A549 (cell line): ENCODE data around the gene HDAC5. TPM values are rescaled to one million over a fixed set of nuclear protein-coding genes. Genes with fewer than 3 reads are reported as not detected.

Experiments used
- ATAC-seq, 2 experiments: fragments of 200-7000 bp in 1 of 2; fragments of >200 bp in 1 of 2; cut with Nextera tagmentation in 1 of 2; cut with Tn5 transposase in 1 of 2; 3 replicates each; pipeline versions ENCODE4 v1.8.0 to v1.9.1; 2018 to 2020; ENCODE audit warnings: mild to moderate bottlenecking in 1 of 2, moderate library complexity in 1 of 2
- CTCF ChIA-PET: fragments of 300-600 bp; sonication (Branson Sonifier 250); formaldehyde crosslinking; extraction: SDS; loops from one replicate; lab custom pipeline; 2021; ENCODE audit warnings: antibody characterized with exemption, inconsistent platforms; lab: Yijun Ruan, JAX
- POLR2A ChIA-PET: fragments of 350-600 bp; formaldehyde crosslinking; extraction: SDS; loops from one replicate; lab custom pipeline; 2021; ENCODE audit warnings: antibody characterized with exemption, inconsistent platforms; lab: Yijun Ruan, JAX
- DNase-seq, 2 experiments: peaks; one replicate each; pipeline versions ENCODE4 v3.0.0 to v3.0.0-alpha.2; 2011 to 2016; ENCODE audit warnings: low read depth in 1 of 2, low spot score in 1 of 2
- FAIRE-seq: peaks from 2 replicates; lab custom pipeline; 2011; peaks lifted over from hg19 to GRCh38; lab: Jason Lieb, UNC
- H3K27ac ChIP-seq, 2 experiments: fragments of >200 bp; sonication (Bioruptor Twin); formaldehyde crosslinking; 3 replicates each; pipeline ENCODE4 v1.5.1; 2016 to 2017
- H3K4me1 ChIP-seq: fragments of >200 bp; sonication (Bioruptor Twin); formaldehyde crosslinking; 3 replicates; pipeline ENCODE4 v1.6.1; 2016
- H3K4me2 ChIP-seq: fragments of >200 bp; sonication (Bioruptor Twin); formaldehyde crosslinking; 3 replicates; pipeline ENCODE4 v1.6.1; 2016
- H3K4me3 ChIP-seq: fragments of >200 bp; sonication (Bioruptor Twin); formaldehyde crosslinking; 3 replicates; pipeline ENCODE4 v1.5.1; 2016
- H3K9me3 ChIP-seq: fragments of >200 bp; sonication (Bioruptor Twin); formaldehyde crosslinking; 3 replicates; pipeline ENCODE4 v1.6.1; 2016
- BCL3 ChIP-seq: fragments of >200 bp; sonication (Bioruptor Twin); formaldehyde crosslinking; IDR thresholded peaks from 3 replicates; pipeline ENCODE4 v1.6.1; 2016
- BHLHE40 ChIP-seq: IDR thresholded peaks from 2 replicates; pipeline ENCODE4 v1.6.1; 2012; ENCODE audit warnings: low read depth, low read length, inconsistent platforms
- CBX2 ChIP-seq: fragments of 200-600 bp; sonication (generic); IDR thresholded peaks from 2 replicates; pipeline ENCODE4 v1.6.1; 2016; ENCODE audit warnings: low read depth, mild to moderate bottlenecking, borderline replicate concordance
- CHD4 ChIP-seq: fragments of 200-600 bp; sonication (generic); IDR thresholded peaks from 2 replicates; pipeline ENCODE4 v1.6.1; 2016; ENCODE audit warnings: antibody characterized with exemption, mild to moderate bottlenecking, borderline replicate concordance
- ESRRA ChIP-seq: fragments of 150-350 bp; IDR thresholded peaks from 2 replicates; pipeline ENCODE4 v1.6.1; 2014; ENCODE audit warnings: mild to moderate bottlenecking, low read length, borderline replicate concordance
- FOSL2 ChIP-seq, 2 experiments: fragments of 450-650 bp in 1 of 2; fragments of >200 bp in 1 of 2; sonication (Bioruptor Twin) in 1 of 2; formaldehyde crosslinking; IDR thresholded peaks; 2 replicates each; pipeline versions ENCODE4 v1.5.0 to v1.6.1; 2016 to 2020; ENCODE audit warnings: mild to moderate bottlenecking in 1 of 2, moderate library complexity in 1 of 2
- GATA3 ChIP-seq: IDR thresholded peaks from 2 replicates; pipeline ENCODE4 v1.6.1; 2012; ENCODE audit warnings: borderline replicate concordance
- HEYL ChIP-seq: fragments of 250-450 bp; sonication (Bioruptor Pico); IDR thresholded peaks from 2 replicates; pipeline ENCODE4 v1.8.0; 2021; ENCODE audit warnings: mild to moderate bottlenecking, moderate library complexity
- HMGXB4 ChIP-seq: fragments of 250-450 bp; sonication (Bioruptor Pico); IDR thresholded peaks from 2 replicates; pipeline ENCODE4 v1.5.0; 2021; ENCODE audit warnings: mild to moderate bottlenecking, moderate library complexity, borderline replicate concordance
- HOXB13 ChIP-seq: fragments of 250-450 bp; sonication (Bioruptor Pico); IDR thresholded peaks from 2 replicates; pipeline ENCODE4 v1.5.0; 2020; ENCODE audit warnings: low read depth, mild to moderate bottlenecking, moderate library complexity
- HOXB5 ChIP-seq: fragments of 250-450 bp; sonication (Bioruptor Pico); IDR thresholded peaks from 2 replicates; pipeline ENCODE4 v1.5.0; 2020; ENCODE audit warnings: mild to moderate bottlenecking, moderate library complexity
- JUN ChIP-seq, 2 experiments: fragments of >200 bp; sonication (Bioruptor Twin); formaldehyde crosslinking; IDR thresholded peaks; 2 replicates in 1 of 2; 3 replicates in 1 of 2; pipeline ENCODE4 v1.6.1; 2016 to 2017
- MAX ChIP-seq: IDR thresholded peaks from 2 replicates; pipeline ENCODE4 v1.6.1; 2012
- MAZ ChIP-seq: fragments of 150-350 bp; IDR thresholded peaks from 2 replicates; pipeline ENCODE4 v1.6.1; 2014; ENCODE audit warnings: antibody characterized with exemption, low read depth, low read length, borderline replicate concordance
- MYC ChIP-seq: IDR thresholded peaks from 2 replicates; pipeline ENCODE4 v1.6.1; 2012; ENCODE audit warnings: mild to moderate bottlenecking, inconsistent platforms, low read length, improper control_type of control experiment, borderline replicate concordance
- NFE2L2 ChIP-seq: fragments of 150-350 bp; conservative IDR thresholded peaks from 2 replicates; pipeline ENCODE4 v1.6.1; 2014; ENCODE audit warnings: low read length
- NR3C1 ChIP-seq: fragments of >200 bp; sonication (Bioruptor Twin); formaldehyde crosslinking; IDR thresholded peaks from 3 replicates; pipeline ENCODE4 v1.6.1; 2017
- POLR2AphosphoS2 ChIP-seq: conservative IDR thresholded peaks from 2 replicates; pipeline ENCODE4 v1.6.1; 2012; ENCODE audit warnings: low read length, improper control_type of control experiment, inconsistent platforms
- RARB ChIP-seq: fragments of 250-450 bp; sonication (Bioruptor Pico); IDR thresholded peaks from 2 replicates; pipeline ENCODE4 v1.8.0; 2021; ENCODE audit warnings: mild to moderate bottlenecking, moderate library complexity
- RCOR1 ChIP-seq: fragments of 150-350 bp; IDR thresholded peaks from 2 replicates; pipeline ENCODE4 v1.6.1; 2014; ENCODE audit warnings: antibody characterized with exemption, low read length, low read depth
- REST ChIP-seq: fragments of 200-600 bp; sonication (generic); IDR thresholded peaks from 2 replicates; pipeline ENCODE4 v1.6.1; 2016; ENCODE audit warnings: antibody characterized with exemption, mild to moderate bottlenecking, moderate library complexity
- RFX5 ChIP-seq: fragments of 450-650 bp; IDR thresholded peaks from 2 replicates; pipeline ENCODE4 v1.7.1; 2014; ENCODE audit warnings: antibody characterized with exemption, mild to moderate bottlenecking, moderate library complexity
- RNF2 ChIP-seq: fragments of 200-600 bp; sonication (generic); IDR thresholded peaks from 2 replicates; pipeline ENCODE4 v1.6.1; 2016; ENCODE audit warnings: low read depth, mild to moderate bottlenecking, antibody characterized with exemption, moderate library complexity, borderline replicate concordance
- SREBF2 ChIP-seq: fragments of 450-650 bp; IDR thresholded peaks from 2 replicates; pipeline ENCODE4 v1.6.1; 2014; ENCODE audit warnings: mild to moderate bottlenecking, moderate library complexity
- TFCP2L1 ChIP-seq: fragments of 250-450 bp; sonication (Bioruptor Pico); IDR thresholded peaks from 2 replicates; pipeline ENCODE4 v1.5.0; 2021; ENCODE audit warnings: mild to moderate bottlenecking
- ZSCAN20 ChIP-seq: fragments of 250-450 bp; sonication (Bioruptor Pico); IDR thresholded peaks from 2 replicates; pipeline ENCODE4 v1.8.0; 2022; ENCODE audit warnings: mild to moderate bottlenecking, moderate library complexity
- WGBS: methylation state at CpG from one replicate; pipeline ENCODE4 v1.1.6; 2017; ENCODE audit errors: missing lambda C conversion rate; 5-methylcytosine and 5-hydroxymethylcytosine counted together
- polyA plus RNA-seq, 4 experiments: library from polyadenylated mRNA; depleted of rRNA in 3 of 4; stranded (reverse); fragments of >200 nt; fragmentation: RNase III in 1 of 4; extraction: RNeasy Plus Mini Kit Qiagen cat#74134 plus additional on column Dnase treatment in 1 of 4; gene quantifications; 2 replicates in 3 of 4; 3 replicates in 1 of 4; pipeline ENCODE4 v1.2.3, GENCODE V29; 2011 to 2017

The HDAC5 gene
- polyA plus RNA-seq, 2 of the 4 experiments (the other 2 are of a cell fraction), result 3.1 to 7.1 TPM

- peaks cover 23% of the 10 kb centered on the region for H3K4me1 ChIP-seq
- no peak for DNase-seq
- CTCF ChIA-PET, result interaction anchor here (1.4 to 6.5 kb wide), 2 partner anchors 12 to 52 kb away, joined by 3 to 27 read pairs; no protein-coding TSS in a partner anchor
- TF ChIP-seq ZSCAN20 (CRISPR knock-in tag) (no peak), REST (no peak), NFE2L2 (no peak), RARB (CRISPR knock-in tag) (no peak)
- TF ChIP-seq, all 56 proteins: peak for 0
- Histone ChIP-seq H3K4me3 (no peak overlapping the region), H3K27ac (no peak overlapping the region), H3K4me2 (no peak overlapping the region), H3K9me3 (no peaks in the 10 kb centered on the region)
- no peak for FAIRE-seq
- POLR2A ChIA-PET, result no interaction called here
- WGBS, result 94% methylated on average over 15 of the region's 15 CpGs
- ATAC-seq, result no peak
Observed at GRCh38 chr17:44062871-44063270, 60.6 kb downstream of the HDAC5 start.

GRCh38 chr17:44061446-44061845 is 62.0 kb downstream of the HDAC5 start:
- DNase-seq (no peak), ATAC-seq (no peak), FAIRE-seq (no peak)
- 80% methylated on average over 1 of the region's 1 CpG for WGBS
- no peak overlapping the region for H3K4me2 ChIP-seq
- peaks cover 18% of the 10 kb centered on the region for H3K4me1 ChIP-seq
- no peak overlapping the region for H3K27ac ChIP-seq
- CTCF ChIA-PET, result interaction anchor here (0.6 to 6.5 kb wide), 5 partner anchors 20 to 117 kb away, joined by 4 to 27 read pairs (median 12); no protein-coding TSS in a partner anchor
- no peak overlapping the region for H3K4me3 ChIP-seq
- no peaks in the 10 kb centered on the region for H3K9me3 ChIP-seq
- TF ChIP-seq JUN (IDR thresholded peaks at IDR 0.05), result no peak
- TF ChIP-seq ESRRA, result no peak
- TF ChIP-seq HOXB5, result no peak
- TF ChIP-seq HEYL, result no peak
- TF ChIP-seq CHD4, result no peak
- TF ChIP-seq HOXB13, result no peak
- TF ChIP-seq CBX2, result no peak
- TF ChIP-seq MAX, result no peak
- no peak for TF ChIP-seq MYC
- no peak for TF ChIP-seq NR3C1
- TF ChIP-seq, all 56 proteins: peak for 0
- POLR2A ChIA-PET, result interaction anchor here (0.6 kb wide), 1 partner anchor 9 kb away, joined by 3 read pairs; no protein-coding TSS in a partner anchor

GRCh38 chr17:44059101-44059892 is 64.1 kb downstream of the HDAC5 start:
- no peak overlapping the region for H3K4me2 ChIP-seq
- WGBS, result 90% methylated on average over 14 of the region's 14 CpGs
- no peak overlapping the region for H3K4me3 ChIP-seq
- no peak overlapping the region for H3K27ac ChIP-seq
- peaks cover 10% of the 10 kb centered on the region for H3K4me1 ChIP-seq
- CTCF ChIA-PET, result interaction anchor here (0.8 to 5.9 kb wide), 7 partner anchors 9 to 57 kb away, joined by 3 to 23 read pairs (median 3); no protein-coding TSS in a partner anchor
- no peak for TF ChIP-seq TFCP2L1 (CRISPR knock-in tag)
- no peak for TF ChIP-seq BCL3
- no peak for TF ChIP-seq FOSL2 (IDR thresholded peaks at IDR 0.05)
- no peak for TF ChIP-seq FOSL2 (CRISPR knock-in tag; IDR thresholded peaks at IDR 0.05)
- TF ChIP-seq SREBF2, result no peak
- no peak for TF ChIP-seq MAZ
- TF ChIP-seq RFX5, result no peak
- no peak for TF ChIP-seq RNF2
- TF ChIP-seq POLR2AphosphoS2, result no peak
- TF ChIP-seq MAX, result no peak
- no peak for TF ChIP-seq HMGXB4
- TF ChIP-seq ESRRA, result no peak
- no peak for TF ChIP-seq GATA3
- no peak for TF ChIP-seq RCOR1
- TF ChIP-seq BHLHE40, result no peak
- TF ChIP-seq, all 56 proteins: peak for 0
- FAIRE-seq, result peak; percentile 13
- POLR2A ChIA-PET, result interaction anchor here (0.8 to 1.5 kb wide), 2 partner anchors 16 to 31 kb away, joined by 3 to 4 read pairs; no protein-coding TSS in a partner anchor
- ATAC-seq, result no peak
- no peak for DNase-seq
- H3K9me3 ChIP-seq, result no peaks in the 10 kb centered on the region
